Common myeloid progenitor, CD34-positive (primary cell): ENCODE measurements around the gene TPK1.

Experiments used
- CTCF ChIA-PET: fragments of 350-600 bp; sonication (Branson Sonifier 250); formaldehyde crosslinking; loops from one replicate; lab custom pipeline; 2021; ENCODE audit warnings: antibody characterized with exemption; lab: Charles Lee
- POLR2A ChIA-PET: fragments of 350-600 bp; sonication (Branson Sonifier 250); formaldehyde crosslinking; loops from one replicate; lab custom pipeline; 2021; ENCODE audit warnings: antibody characterized with exemption; lab: Charles Lee
- DNase-seq, 3 donors: peaks; one replicate each; pipeline versions ENCODE4 v3.0.0 to v3.0.0-alpha.2; 2013
- H3K27ac ChIP-seq, 2 experiments: 1 replicate in 1 of 2; 2 replicates in 1 of 2; pipeline ENCODE4 v1.7.0; 2013; ENCODE audit warnings: inconsistent platforms in 2 of 2, low read length in 2 of 2, mild to moderate bottlenecking in 2 of 2, low read depth in 1 of 2, moderate library complexity in 1 of 2; ENCODE audit not compliant: severe bottlenecking in 2 of 2, insufficient read depth in 1 of 2, poor library complexity in 1 of 2
- H3K27me3 ChIP-seq, 5 experiments: replicated peaks in 2 of 5; 1 replicate in 3 of 5; 2 replicates in 2 of 5; pipeline versions ENCODE4 v1.6.1 to v1.7.0; 2013; ENCODE audit warnings: low read length in 4 of 5, mild to moderate bottlenecking in 2 of 5, moderate library complexity in 2 of 5, inconsistent platforms in 1 of 5; ENCODE audit not compliant: insufficient read depth in 5 of 5, control insufficient read depth in 4 of 5
- H3K36me3 ChIP-seq, 4 experiments: 1 replicate in 2 of 4; 2 replicates in 2 of 4; pipeline versions ENCODE4 v1.6.1 to v1.7.0; 2013; ENCODE audit warnings: low read length in 3 of 4, control low read depth in 1 of 4, mild to moderate bottlenecking in 1 of 4; ENCODE audit not compliant: control insufficient read depth in 4 of 4, insufficient read depth in 4 of 4
- H3K4me1 ChIP-seq, 4 experiments: 1 replicate in 3 of 4; 2 replicates in 1 of 4; pipeline versions ENCODE4 v1.6.1 to v1.7.1; 2013; ENCODE audit warnings: low read length in 3 of 4, mild to moderate bottlenecking in 3 of 4, control low read depth in 1 of 4, inconsistent platforms in 1 of 4, moderate library complexity in 1 of 4; ENCODE audit not compliant: control insufficient read depth in 4 of 4, insufficient read depth in 4 of 4; ENCODE audit errors: control extremely low read depth in 1 of 4
- H3K4me3 ChIP-seq, 7 experiments: 1 replicate in 4 of 7; 2 replicates in 3 of 7; pipeline versions ENCODE4 v1.5.1 to v1.7.0; 2013; ENCODE audit warnings: mild to moderate bottlenecking in 7 of 7, low read length in 6 of 7, moderate library complexity in 6 of 7, inconsistent platforms in 2 of 7, low read depth in 2 of 7, control low read depth in 1 of 7; ENCODE audit not compliant: insufficient read depth in 4 of 7, control insufficient read depth in 1 of 7; ENCODE audit errors: extremely low read depth in 1 of 7
- H3K9me3 ChIP-seq, 5 experiments: 1 replicate in 4 of 5; 2 replicates in 1 of 5; pipeline versions ENCODE4 v1.6.1 to v1.7.1; 2013; ENCODE audit warnings: low read length in 4 of 5, mild to moderate bottlenecking in 2 of 5, inconsistent platforms in 1 of 5, low read depth in 1 of 5, moderate library complexity in 1 of 5; ENCODE audit not compliant: control insufficient read depth in 4 of 5, insufficient read depth in 2 of 5; ENCODE audit errors: control extremely low read depth in 1 of 5
- WGBS: methylation state at CpG from one replicate; pipeline ENCODE4 v1.1.5; 2013; ENCODE audit not compliant: insufficient coverage; 5-methylcytosine and 5-hydroxymethylcytosine counted together

TPK1 gene

DNA sequence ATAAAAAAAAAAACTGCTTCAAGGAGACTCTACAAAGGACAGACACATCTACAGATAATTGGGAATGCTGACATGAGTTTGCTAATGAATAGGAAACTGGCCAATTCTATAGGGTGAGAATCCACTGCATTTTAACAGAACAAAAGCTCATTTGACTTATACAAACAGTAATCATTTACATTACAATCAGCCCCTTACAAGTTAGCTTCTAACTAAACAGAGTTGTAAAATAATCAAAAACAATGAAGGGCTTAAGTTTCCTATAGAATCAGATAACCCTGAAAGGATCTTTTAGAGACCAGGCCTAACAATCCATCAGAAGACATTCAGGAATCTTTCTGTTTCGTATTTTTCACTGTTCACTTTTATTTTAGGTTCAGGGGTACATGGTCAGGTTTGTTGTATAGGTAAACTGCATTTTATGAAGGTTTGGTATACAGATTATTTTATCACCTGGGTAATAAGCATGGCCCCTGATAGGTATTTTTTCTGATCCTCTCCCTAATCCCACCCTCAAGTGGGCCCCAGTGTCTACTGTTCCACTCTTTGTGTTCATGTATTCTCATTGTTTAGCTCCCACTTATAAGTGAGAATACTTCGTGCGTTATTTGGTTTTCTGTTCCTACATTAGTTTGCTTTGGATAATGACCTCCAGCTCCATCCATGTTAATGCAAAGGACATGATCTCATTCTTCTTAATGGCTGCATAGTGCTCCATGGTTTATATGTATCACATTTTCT lies 301.0 kb downstream of the TPK1 start:
- H3K36me3 ChIP-seq, result no peaks in the 10 kb centered on the region
- no peak overlapping the region for H3K4me3 ChIP-seq
- H3K27ac ChIP-seq, result no peak overlapping the region
- no peaks in the 10 kb centered on the region for H3K27me3 ChIP-seq
- WGBS, result 100% methylated on average over 1 of the region's 3 CpGs
- POLR2A ChIA-PET, result no interaction called here
- peaks cover 0 to 1% (median 0%) of the 10 kb centered on the region in 5 experiments for H3K9me3 ChIP-seq
- no peak for DNase-seq
- CTCF ChIA-PET, result no interaction called here
- no peaks in the 10 kb centered on the region for H3K4me1 ChIP-seq

DNA sequence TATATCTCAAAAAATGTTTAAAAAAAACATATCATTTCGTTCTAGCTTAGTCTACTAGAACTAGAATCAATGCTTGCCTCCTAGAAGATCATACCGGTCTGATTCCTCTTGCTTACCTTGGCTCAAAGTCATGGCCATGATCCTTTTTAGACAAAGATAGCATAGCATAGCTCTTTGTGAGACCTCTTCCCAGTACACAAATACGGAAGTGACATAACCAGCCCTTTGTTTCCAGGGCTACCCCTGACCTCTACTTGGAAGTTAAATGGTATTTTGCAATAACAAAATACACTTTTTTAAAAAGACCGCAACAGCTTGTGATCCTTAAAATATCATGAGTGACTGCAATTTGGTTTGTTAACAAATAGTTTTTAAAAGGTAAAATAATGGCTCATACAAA lies 301.7 kb downstream of the TPK1 start:
- 100% methylated on average over 2 of the region's 4 CpGs for WGBS
- ChIA-PET CTCF (no interaction called here), POLR2A (no interaction called here)
- Histone ChIP-seq H3K36me3 (no peaks in the 10 kb centered on the region), H3K4me3 (no peak overlapping the region), H3K27me3 (no peaks in the 10 kb centered on the region), H3K4me1 (peaks cover 0 to 4% (median 0%) of the 10 kb centered on the region in 4 experiments), H3K27ac (no peak overlapping the region), H3K9me3 (peaks cover 0 to 1% (median 0%) of the 10 kb centered on the region in 5 experiments)
- DNase-seq, result no peak

DNA sequence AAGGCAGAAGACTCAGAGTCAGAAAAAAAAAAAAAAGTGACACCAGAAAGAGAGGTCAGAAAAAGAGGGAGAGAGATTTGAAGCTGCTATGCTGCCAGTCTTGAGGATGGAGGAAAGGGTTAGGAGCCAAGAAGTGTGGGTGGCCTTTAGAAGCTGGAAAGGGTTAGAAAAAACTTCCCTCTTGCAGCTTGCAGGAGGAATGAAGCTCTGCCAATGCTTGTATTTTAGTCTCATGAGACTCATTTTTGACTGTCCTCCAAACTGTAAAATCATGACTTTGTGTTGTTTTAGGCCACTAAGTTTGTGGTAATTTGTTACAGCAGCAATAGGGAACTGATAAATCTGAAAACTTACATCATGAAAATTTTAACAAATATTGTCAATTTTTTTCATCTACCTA lies 304.7 kb downstream of the TPK1 start:
- ChIA-PET POLR2A (no interaction called here), CTCF (no interaction called here)
- DNase-seq, result no peak
- Histone ChIP-seq H3K27ac (no peak overlapping the region), H3K4me1 (peaks cover 0 to 7% (median 0%) of the 10 kb centered on the region in 4 experiments), H3K4me3 (no peak overlapping the region), H3K27me3 (no peaks in the 10 kb centered on the region), H3K9me3 (no peaks in the 10 kb centered on the region), H3K36me3 (no peaks in the 10 kb centered on the region)

DNA sequence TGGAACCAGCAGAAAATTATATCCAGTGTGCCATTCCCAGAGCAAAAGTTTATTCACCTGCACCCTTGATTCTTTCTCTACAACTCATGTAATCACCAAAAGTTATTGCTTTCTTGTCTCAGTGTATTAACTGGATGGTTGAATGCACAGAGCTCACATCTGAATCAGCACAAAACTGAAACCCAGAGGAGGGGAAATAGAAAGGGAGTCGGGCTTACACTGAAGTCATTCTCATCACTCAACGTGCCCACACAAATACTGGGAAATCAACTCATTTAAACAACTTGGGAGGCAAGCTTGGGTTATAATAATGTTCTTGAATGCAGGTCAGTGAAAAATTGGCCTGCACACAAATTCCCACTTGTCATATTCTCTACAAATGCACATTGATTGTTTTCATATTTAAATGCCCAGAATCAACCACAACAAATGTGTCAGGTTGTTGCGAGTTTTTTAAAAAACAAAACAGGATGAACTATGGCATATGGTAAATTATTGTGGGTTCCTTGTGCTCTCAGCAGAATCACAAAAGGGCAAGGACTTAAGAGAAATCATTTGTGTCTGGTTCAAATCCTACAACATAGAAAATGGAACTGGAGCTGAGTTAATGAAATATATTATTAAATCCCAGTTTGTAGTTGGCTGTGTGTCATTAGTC lies 306.5 kb downstream of the TPK1 start:
- POLR2A ChIA-PET, result no interaction called here
- Histone ChIP-seq H3K4me1 (peaks cover 0 to 8% (median 0%) of the 10 kb centered on the region in 4 experiments), H3K4me3 (peak overlapping the region in 2 of 7 experiments; percentile 12 to 34), H3K9me3 (no peaks in the 10 kb centered on the region), H3K27me3 (no peaks in the 10 kb centered on the region), H3K27ac (no peak overlapping the region), H3K36me3 (no peaks in the 10 kb centered on the region)
- no CpG with 5 or more reads among the region's 3 CpGs for WGBS
- DNase-seq, result peak in 2 of 3 donors; percentile 30 to 42
- CTCF ChIA-PET, result no interaction called here

DNA sequence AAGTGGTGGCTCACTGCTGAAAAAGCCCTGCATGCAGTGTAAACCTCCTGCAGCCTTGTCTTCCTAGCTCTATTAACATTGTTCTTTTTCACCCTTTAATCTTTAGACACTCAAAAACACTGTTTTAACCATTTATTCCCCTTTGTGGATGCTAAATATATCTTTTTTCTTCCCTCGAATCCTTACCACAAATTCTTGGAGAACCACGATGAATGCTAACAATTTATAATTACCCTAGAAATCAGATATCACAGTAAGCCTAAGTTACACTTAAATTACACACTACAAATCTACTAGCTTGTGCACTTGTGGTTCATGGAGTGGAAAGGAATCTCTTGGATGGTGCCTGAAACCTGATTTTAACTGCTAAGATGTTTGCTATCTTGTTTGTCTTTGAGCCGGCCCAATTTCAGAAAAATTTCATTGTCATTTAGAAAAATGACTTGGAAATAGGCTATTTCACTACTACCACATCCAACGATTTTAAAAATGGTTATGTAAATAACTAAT lies 307.3 kb downstream of the TPK1 start:
- ChIA-PET POLR2A (no interaction called here), CTCF (interaction anchor here (0.5 kb wide), 1 partner anchor 211 kb away, joined by 3 read pairs; no protein-coding TSS in a partner anchor)
- Histone ChIP-seq H3K9me3 (no peaks in the 10 kb centered on the region), H3K27ac (no peak overlapping the region), H3K4me3 (no peak overlapping the region), H3K27me3 (no peaks in the 10 kb centered on the region), H3K36me3 (no peaks in the 10 kb centered on the region), H3K4me1 (peaks cover 0 to 8% (median 0%) of the 10 kb centered on the region in 4 experiments)
- DNase-seq, result no peak
- WGBS, result no CpG with 5 or more reads among the region's 4 CpGs

DNA sequence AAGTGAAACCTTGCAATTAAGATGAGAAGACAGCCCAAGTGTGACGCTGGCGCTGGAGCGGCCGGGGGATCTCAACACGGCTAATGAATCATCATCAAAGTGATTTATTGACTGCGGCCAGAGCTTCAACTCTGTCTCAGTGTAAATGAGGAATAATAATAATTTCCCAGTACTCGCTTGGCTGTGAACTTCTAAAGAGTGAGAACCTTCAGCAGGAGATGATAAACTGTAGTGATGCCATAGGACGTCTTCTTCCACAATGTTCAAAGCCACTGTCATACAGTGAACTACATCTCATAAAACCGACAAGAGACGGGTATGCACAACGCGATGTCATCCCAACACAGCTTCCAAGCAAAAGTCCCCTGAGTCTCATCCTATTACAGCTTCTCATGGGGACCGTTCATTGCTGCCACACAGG lies 308.8 kb downstream of the TPK1 start:
- H3K4me3 ChIP-seq, result no peak overlapping the region
- H3K4me1 ChIP-seq, result peaks cover 0 to 8% (median 0%) of the 10 kb centered on the region in 4 experiments
- ChIA-PET POLR2A (no interaction called here), CTCF (no interaction called here)
- H3K36me3 ChIP-seq, result no peaks in the 10 kb centered on the region
- H3K27ac ChIP-seq, result no peak overlapping the region
- no peaks in the 10 kb centered on the region for H3K27me3 ChIP-seq
- WGBS, result 98% methylated on average over 10 of the region's 13 CpGs
- no peaks in the 10 kb centered on the region for H3K9me3 ChIP-seq
- DNase-seq, result no peak

DNA sequence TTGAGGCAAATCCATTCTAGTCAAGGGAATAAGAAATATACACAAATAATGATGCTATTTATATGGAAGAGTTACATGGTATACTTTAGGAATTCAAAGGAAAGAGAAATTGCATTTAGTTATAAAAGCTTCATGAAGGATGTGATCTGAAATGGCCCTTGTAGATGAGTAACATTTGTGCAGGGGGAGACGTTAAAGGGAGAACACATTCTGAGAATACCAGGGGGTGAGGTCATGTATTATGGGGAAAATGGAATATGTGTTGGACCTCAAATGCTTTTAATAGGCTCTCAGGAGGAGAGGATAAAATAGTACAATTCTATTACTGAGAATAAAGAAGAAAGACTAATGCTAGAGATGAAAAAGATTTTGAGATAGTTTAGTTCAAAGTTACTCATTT lies 309.9 kb downstream of the TPK1 start:
- H3K4me3 ChIP-seq, result no peak overlapping the region
- CTCF ChIA-PET, result no interaction called here
- DNase-seq, result no peak
- no peaks in the 10 kb centered on the region for H3K27me3 ChIP-seq
- WGBS, result no CpG with 5 or more reads among the region's 1 CpG
- POLR2A ChIA-PET, result no interaction called here
- H3K36me3 ChIP-seq, result no peaks in the 10 kb centered on the region
- H3K9me3 ChIP-seq, result no peaks in the 10 kb centered on the region
- peaks cover 0 to 8% (median 0%) of the 10 kb centered on the region in 4 experiments for H3K4me1 ChIP-seq
- no peak overlapping the region for H3K27ac ChIP-seq
